Measurements from ENCODE around the gene CRISP1.
"Not testable (repeated sequence)": the region's sequence is repeated elsewhere in the genome, so short reads cannot be mapped to it uniquely, and the experiment has no call there.

The CRISP1 gene

GRCh38 chr6:49866485-49866943, at the start of gene CRISP1:
Gene CRISP1 (minus strand): TSS chr6:49866535. CDS start chr6:49857400, 9,135 bp downstream.
- no peak for DNase-seq

DNA sequence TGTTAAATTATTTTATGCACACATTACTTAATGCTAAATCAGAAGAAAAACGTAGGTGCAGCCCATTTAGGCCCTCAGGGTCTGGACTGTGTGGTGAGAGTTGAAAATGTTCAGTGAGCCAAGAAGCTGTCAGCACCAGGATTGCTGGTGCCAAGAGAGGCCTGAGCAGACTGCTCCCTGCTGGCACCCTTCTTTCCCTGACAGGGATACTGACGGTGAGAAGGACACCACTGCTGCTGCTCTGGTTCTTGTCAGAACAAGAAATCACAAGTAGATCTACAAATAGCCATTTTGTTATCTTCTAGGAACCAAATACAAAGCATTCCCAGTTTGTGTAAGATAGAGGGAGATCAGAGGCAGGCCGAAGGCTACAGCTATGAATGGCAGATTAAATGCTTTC, 48.7 kb upstream of the CRISP1 start:
- no peak for DNase-seq

DNA sequence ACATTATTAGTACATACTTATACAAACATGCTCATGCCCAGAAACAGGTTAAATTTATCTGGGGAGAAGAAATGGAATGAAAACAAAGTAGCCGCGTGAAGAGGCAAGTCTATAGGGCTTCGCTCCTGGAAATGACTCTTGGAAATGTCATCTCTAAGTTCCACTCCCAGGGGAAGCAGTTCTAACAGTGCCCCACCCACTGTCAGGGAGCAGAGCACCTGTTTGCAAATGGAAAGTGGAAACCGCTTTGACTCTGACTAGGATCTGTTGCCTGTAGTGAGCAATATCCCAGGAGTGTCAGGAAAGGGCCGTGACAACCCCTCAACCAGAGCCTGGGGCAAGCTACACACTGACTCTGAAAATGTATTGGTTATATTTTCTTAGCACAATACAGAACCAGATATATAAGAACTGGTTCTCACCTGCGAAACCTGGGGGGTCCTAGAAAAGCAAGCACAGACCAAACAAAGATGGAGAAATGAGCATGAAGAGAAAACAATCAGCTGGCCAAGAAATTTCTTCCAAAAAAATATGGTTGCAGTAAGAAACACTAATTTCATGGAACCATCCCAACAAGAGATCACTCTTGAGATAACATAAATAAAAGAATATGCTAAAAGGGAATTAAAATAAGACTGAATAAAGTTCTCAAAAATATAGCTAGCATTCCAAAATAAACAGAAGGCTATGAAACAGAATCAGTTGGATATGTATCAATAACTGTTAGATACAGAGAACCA, 47.5 kb upstream of the CRISP1 start:
- no peak for DNase-seq

DNA sequence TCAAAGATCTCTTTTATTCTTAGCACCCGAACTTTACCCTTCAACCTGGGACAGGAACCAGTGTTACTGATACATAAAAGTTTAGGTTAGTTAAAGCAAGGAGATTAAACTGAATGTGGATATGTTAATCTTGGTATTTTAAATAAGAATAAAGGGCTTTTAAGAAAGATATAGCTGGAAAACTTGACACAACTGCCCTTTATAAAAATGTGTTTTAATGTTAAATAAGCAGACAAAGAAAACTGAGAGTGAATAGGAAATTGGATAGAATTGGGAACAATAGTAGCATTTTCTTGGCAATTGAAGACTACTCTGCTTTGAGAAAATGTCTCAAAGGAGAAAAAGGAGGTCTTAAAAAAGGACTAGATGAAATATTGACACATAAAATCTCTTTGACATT, 45.9 kb upstream of the CRISP1 start:
- no peak for DNase-seq

DNA sequence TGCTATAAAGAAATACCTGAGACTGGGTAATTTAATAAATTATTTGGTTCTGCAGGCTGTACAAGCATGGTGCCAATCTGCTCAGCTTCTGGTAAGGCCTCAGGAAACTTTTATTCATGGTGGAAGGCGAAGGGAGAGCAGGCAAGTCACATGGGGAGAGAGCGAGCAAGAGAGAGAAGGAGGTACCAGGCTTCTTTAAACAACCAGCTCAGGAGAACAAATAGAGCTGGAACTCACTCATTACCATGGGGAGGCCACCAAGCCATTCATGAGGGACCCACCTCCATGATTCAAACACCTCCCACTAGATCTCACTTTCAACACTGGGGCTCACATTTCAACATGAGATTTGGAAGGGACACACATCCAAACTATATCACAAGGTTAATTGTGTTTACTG, 44.9 kb upstream of the CRISP1 start:
- DNase-seq, result no peak

GRCh38 chr6:49909563-49909962, 43.2 kb upstream of the CRISP1 start:
- no peak for DNase-seq

DNA sequence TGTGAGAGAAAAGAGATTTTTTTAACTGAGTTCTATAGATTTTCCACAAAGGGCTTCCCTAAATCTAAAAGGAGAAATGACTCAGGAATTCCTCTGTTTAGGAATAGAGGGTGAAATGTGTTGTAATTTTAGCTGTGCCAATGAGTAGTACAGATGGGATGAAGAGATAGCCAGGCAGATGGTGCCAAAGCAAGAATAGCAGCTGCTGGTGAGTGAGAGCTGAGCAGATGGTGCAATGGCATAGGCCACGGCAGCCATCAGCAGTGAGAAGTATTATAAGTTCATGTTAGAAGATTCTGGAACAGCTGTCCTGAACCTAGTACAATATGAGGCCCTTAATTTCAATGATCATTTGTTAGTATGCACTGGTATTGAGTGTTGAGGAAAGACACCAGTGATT, 40.2 kb upstream of the CRISP1 start:
- DNase-seq, result no peak

GRCh38 chr6:49905296-49905695, 39.0 kb upstream of the CRISP1 start:
- no peak for DNase-seq

DNA sequence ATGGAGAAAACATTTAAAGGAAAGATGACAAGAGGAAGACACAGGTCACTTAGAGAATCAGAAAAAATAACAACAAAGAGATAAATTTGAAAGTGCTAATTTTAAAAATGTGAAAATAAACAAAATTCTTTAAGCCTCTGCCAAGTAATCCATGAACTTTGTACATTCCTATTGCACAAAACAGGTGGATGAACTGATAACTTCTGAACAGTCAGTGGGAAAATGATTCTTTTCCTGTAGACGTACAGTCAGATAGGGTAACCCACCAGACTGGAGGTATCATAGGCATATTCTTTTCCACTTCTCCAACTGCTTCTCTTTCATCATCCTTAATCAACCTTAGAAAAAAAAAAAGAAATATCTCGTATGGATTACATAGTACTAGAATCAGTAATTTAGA, 36.5 kb upstream of the CRISP1 start:
- no peak for DNase-seq

GRCh38 chr6:49898904-49899566, 32.7 kb upstream of the CRISP1 start:
- DNase-seq, result no peak

DNA sequence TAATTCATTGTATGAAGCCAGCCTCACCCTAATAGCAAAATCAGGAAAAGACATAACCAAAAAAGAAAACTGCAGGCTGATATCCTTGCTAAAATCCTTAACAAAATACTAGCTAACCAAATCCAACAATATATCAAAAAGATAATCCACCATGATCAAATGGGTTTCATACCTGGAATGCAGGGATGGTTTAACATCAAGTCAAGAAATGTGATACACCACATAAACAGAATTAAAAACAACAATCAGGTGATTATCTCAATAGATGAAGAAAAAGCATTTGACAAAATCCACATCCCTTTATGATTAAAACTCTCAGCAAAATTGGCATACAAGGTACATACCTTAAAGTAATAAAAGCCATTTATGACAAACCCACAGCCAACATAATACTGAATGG, 29.2 kb upstream of the CRISP1 start:
- not testable (repeated sequence) for DNase-seq

GRCh38 chr6:49892280-49892679, 25.9 kb upstream of the CRISP1 start:
- no peak for DNase-seq

GRCh38 chr6:49890988-49891387, 24.7 kb upstream of the CRISP1 start:
- DNase-seq, result no peak

- DNase-seq, result no peak
Observed at GRCh38 chr6:49888742-49889431, 22.6 kb upstream of the CRISP1 start.

DNA sequence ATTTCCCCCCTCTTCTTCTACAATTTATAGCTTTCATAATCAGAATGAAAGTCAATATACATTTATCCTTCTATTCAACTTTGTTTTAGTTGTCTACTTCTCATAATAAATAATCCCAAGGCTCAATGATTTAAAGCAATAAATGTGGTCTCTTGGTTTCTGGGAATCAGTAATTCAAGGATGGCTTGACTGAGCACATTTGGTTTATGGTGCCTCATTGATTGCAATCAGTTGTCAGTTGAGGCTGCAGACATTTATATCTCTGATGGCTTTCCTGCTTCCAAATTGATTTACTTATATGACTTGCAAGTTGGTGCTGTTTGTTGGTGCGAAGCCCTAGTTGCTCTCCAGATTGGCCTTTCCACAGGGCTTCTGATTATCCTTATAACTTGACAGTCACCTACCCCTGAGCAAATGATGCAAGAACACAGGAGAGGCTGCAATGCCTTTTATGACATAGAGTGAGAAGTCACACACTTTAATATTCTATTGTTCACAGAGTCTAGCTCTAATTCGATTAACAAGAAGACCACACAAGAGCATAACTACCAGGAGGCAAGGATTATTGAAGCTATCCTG, 2.7 kb upstream of the CRISP1 start:
- no peak for DNase-seq

- no peak for DNase-seq
Observed at GRCh38 chr6:49856282-49856681, 10.1 kb downstream of the CRISP1 start.

DNA sequence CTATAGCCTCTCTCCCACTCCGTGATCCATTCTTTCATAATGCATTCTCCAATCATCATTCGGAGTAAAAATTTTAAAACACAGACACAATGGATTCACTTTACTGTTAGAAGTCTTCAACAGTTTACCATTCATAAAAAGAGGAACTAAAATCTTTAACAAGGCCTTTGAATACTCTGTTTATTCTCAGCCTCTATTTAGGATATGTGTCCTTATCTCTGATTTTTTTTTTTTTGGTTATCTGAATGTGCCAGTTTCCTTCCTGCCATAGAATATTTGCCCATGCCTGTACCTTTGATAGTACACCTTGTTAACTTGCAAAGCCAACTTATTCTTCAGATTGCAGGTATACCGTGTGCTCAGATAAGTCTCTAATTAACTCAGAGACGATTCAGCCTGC, 11.1 kb downstream of the CRISP1 start:
- DNase-seq, result no peak

DNA sequence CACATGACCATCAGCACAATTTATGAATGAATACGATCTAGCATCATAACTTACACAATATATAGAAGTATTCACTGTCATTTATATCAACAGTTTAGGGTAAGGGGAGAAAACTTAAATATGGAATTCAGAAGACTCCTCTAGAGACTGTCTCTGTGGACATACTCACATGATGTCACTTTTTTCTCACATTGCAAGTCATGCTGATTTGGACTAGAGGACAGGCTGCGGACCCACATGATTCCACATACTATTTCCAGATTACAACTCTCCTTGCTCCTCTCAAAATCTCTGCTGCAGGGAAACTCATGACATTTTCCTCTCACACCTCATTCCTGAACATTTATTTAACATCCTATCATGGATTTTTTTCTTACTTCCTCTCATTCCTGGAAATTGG, 13.4 kb downstream of the CRISP1 start:
- DNase-seq, result no peak

DNA sequence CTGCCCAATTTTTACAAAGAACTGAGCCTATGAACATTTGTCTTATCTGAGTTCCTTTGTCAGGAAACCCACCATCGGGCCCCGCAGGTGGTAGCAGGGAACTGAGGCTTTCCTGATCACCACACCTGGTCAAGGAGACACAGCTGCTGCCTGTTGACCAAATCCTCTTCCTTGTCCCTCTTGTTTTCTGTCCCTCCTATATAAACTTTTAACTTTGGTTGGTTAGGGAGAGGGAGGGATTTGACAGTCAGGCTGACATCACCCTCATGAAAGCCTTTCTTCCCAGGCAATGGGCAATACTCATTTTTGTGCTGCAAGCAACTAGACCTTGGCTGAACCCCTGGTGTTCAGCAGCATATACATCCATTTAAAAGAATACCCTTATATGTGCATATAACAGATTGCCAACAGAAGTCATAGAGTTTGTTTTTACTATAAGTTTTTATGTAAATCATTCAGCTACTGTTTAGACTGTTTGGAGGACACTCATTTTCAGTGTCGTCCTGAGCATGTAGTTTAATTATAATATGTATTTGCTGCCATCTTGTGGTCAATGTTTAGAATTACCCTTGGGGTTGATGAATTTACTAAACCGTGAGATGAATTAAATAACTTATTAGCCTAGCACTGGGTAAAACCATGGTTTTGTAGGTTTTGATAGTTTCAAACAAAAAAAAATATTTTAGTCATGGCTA, 17.0 kb downstream of the CRISP1 start:
- peak; percentile 3 for DNase-seq

DNA sequence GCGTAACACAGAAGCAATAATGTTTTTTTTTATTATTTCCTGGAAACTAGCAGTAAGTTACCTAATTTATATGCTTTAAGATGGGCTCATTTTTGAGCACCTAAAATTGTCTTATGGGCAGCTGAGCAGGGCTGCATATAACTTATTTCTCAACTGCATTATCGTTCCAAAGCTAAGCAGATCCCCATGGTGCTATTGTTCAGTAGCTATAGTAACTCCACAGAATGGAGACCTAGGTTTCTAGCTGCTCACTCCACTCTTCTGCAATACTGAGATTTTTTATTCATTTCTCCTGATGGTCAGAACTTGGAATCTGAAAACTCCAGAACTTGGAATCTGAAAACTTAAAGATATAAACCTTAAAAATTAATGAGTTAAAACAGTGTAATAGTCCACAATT, 18.7 kb downstream of the CRISP1 start:
- DNase-seq, result no peak

GRCh38 chr6:49847014-49847413, 19.3 kb downstream of the CRISP1 start:
- no peak for DNase-seq

DNA sequence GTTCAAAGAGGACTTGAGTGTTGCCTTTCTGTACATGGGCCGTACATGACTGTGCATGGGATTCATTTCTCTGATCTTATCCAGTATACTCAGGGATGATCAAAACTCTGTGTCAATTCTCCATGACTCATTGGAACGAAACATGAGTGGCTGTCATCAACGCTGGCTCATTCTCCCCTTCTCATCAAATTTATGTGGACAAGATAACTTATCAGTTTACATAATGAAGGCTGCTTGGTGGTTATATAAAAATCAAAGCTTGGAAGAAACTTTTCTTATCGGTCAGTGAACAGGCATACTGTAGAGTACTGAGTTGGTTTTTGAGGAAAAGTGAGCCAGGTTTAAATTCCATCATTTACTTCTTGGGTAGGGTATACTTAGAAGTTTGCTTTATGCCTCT, 24.9 kb downstream of the CRISP1 start:
- no peak for DNase-seq

- DNase-seq, result no peak
Observed at GRCh38 chr6:49839957-49840356, 26.4 kb downstream of the CRISP1 start.
